ENCODE measurements around the gene CFAP46. TPM values are rescaled to one million over a fixed set of nuclear protein-coding genes. Genes with fewer than 3 reads are reported as not detected.

The CFAP46 gene
- total RNA-seq = 0.20 and 0.26 TPM in 2 replicates

GRCh38 chr10:132942101-132943057, at the start of gene CFAP46:
CFAP46 (minus strand) TSS chr10:132942570; CDS start chr10:132942484, 86 bp downstream.

GRCh38 chr10:132785723-132786475, 156.5 kb downstream of the CFAP46 start, which contains the start of gene NKX6-2:
NKX6-2 (minus strand) TSS chr10:132786147; CDS start chr10:132785948, 199 bp downstream.

Other genes with a start within 250 kb of the CFAP46 start
- gene NKX6-2, start 156.4 kb downstream of the CFAP46 start, total RNA-seq = not detected in 2 replicates
- not detected in 2 replicates for gene ADGRA1, start 145.4 kb upstream of the CFAP46 start, total RNA-seq
- 0.65 and 0.86 TPM in 2 replicates for gene KNDC1, start 217.6 kb upstream of the CFAP46 start, total RNA-seq